Esophagus muscularis mucosa (tissue), 4 donors: ENCODE results near the gene MAN2C1. TPM values are rescaled to one million over a fixed set of nuclear protein-coding genes. Genes with fewer than 3 reads are reported as not detected.
A peak's percentile ranks its signal among the peaks of the same experiment; 100 is the strongest.
"Not testable (repeated sequence)": the region's sequence is repeated elsewhere in the genome, so short reads cannot be mapped to it uniquely, and the experiment has no call there.

Experiments used
- DNase-seq: peaks from one replicate; pipeline ENCODE4 v3.0.0-alpha.2; 2017; ENCODE audit errors: extremely low spot score
- H3K27ac ChIP-seq, 4 donors: fragments of 200-600 bp; sonication (generic); replicated peaks in 1 of 4; 1 replicate in 3 of 4; 2 replicates in 1 of 4; pipeline ENCODE4 v1.5.1; 2016 to 2019; ENCODE audit warnings: mild to moderate bottlenecking in 1 of 4
- H3K27me3 ChIP-seq, 4 donors: fragments of 200-600 bp; sonication (generic); one replicate each; pipeline versions ENCODE4 v1.5.1 to v1.6.0; 2016 to 2019
- H3K36me3 ChIP-seq, 4 donors: fragments of 200-600 bp; sonication (generic); one replicate each; pipeline ENCODE4 v1.5.1; 2016 to 2019
- H3K4me1 ChIP-seq, 4 donors: fragments of 200-600 bp; sonication (generic); one replicate each; pipeline ENCODE4 v1.5.1; 2016 to 2019
- H3K4me3 ChIP-seq, 4 donors: fragments of 200-600 bp; sonication (generic); 1 replicate in 2 of 4; 2 replicates in 2 of 4; pipeline ENCODE4 v1.5.1; 2016 to 2019; ENCODE audit warnings: mild to moderate bottlenecking in 4 of 4, moderate library complexity in 1 of 4
- H3K9me3 ChIP-seq, 4 donors: fragments of 200-600 bp; sonication (generic); 1 replicate in 3 of 4; 2 replicates in 1 of 4; pipeline ENCODE4 v1.5.1; 2016 to 2019
- CTCF ChIP-seq, 3 experiments: fragments of 200-600 bp in 2 of 3; fragments of 450-650 bp in 1 of 3; sonication (generic) in 2 of 3; IDR thresholded peaks; one replicate each; pipeline ENCODE4 v1.5.1; 2017 to 2019; ENCODE audit warnings: antibody characterized with exemption in 3 of 3, mild to moderate bottlenecking in 2 of 3, moderate library complexity in 1 of 3
- EP300 ChIP-seq: sonication (generic); formaldehyde crosslinking; IDR thresholded peaks from one replicate; pipeline ENCODE4 v1.6.1; 2017; ENCODE audit warnings: antibody characterized with exemption
- POLR2A ChIP-seq: fragments of 450-650 bp; IDR thresholded peaks from one replicate; pipeline ENCODE4 v1.6.1; 2017; ENCODE audit warnings: antibody characterized with exemption, moderate library complexity, mild to moderate bottlenecking, low read depth
- POLR2AphosphoS5 ChIP-seq, 2 donors: sonication (generic); formaldehyde crosslinking; IDR thresholded peaks; one replicate each; pipeline ENCODE4 v1.6.1; 2017; ENCODE audit warnings: antibody characterized with exemption in 2 of 2
- WGBS: methylation state at CpG from one replicate; pipeline ENCODE4 v1.1.5; 2018; 5-methylcytosine and 5-hydroxymethylcytosine counted together
- intact Hi-C: fragments of 100-400 bp; cut with DNase I; formaldehyde crosslinking; loops from one replicate; pipeline ENCODE4 v1.15.1; 2023
- total RNA-seq, 4 donors: library from RNA; depleted of rRNA; stranded (reverse); fragments of >200 nt; gene quantifications; one replicate each; pipeline versions ENCODE4 v1.1.0 to v1.2.1, GENCODE V29; 2016

The MAN2C1 gene
- total RNA-seq, 4 donors from 2014 or later, result 67.4 to 163 (median 125) TPM

GRCh38 chr15:75347222-75348033, 21.0 kb downstream of the MAN2C1 start:
- Histone ChIP-seq H3K27me3 (no peaks in the 10 kb centered on the region), H3K4me3 (peak overlapping the region; percentile 88 to 97 (median 92)), H3K36me3 (no peaks in the 10 kb centered on the region), H3K27ac (peak overlapping the region; percentile 67 to 80 (median 76)), H3K4me1 (peaks cover 11 to 35% (median 31%) of the 10 kb centered on the region in 4 donors), H3K9me3 (no peaks in the 10 kb centered on the region)
- no peak for TF ChIP-seq EP300
- TF ChIP-seq POLR2AphosphoS5 (IDR thresholded peaks at IDR 0.05), result peak in 1 of 2 donors; percentile 43
- DNase-seq, result no peak
- WGBS, result 0% methylated on average over 9 of the region's 65 CpGs
- intact Hi-C loops, result no loop called here

- Histone ChIP-seq H3K27me3 (no peaks in the 10 kb centered on the region), H3K4me1 (peaks cover 11 to 35% (median 31%) of the 10 kb centered on the region in 4 donors), H3K9me3 (no peaks in the 10 kb centered on the region), H3K4me3 (peak within 1 kb of the TSS; percentile 88 to 97 (median 92)), H3K36me3 (no peaks in the 10 kb centered on the region), H3K27ac (peak within 1 kb of the TSS; percentile 67 to 80 (median 76))
- intact Hi-C loops, result no loop called here
- WGBS, result 47% methylated on average over 20 of the region's 20 CpGs
- no peak for DNase-seq
- TF ChIP-seq POLR2A (no peak), CTCF (IDR thresholded peaks at IDR 0.05) (no peak), EP300 (no peak)
These were observed 21.6 kb downstream of the MAN2C1 start, which contains the start of gene NEIL1 for GRCh38 chr15:75346796-75347221. Gene NEIL1, plus strand, starts transcription at chr15:75347039. Its CDS starts 1,867 bp downstream, at chr15:75348906.

- DNase-seq, intact Hi-C loops, H3K27ac ChIP-seq, H3K4me3 ChIP-seq, H3K9me3 ChIP-seq, H3K27me3 ChIP-seq: not testable (repeated sequence)
- WGBS, result 47% methylated on average over 8 of the region's 8 CpGs
- Histone ChIP-seq H3K36me3 (peaks cover 0 to 23% (median 22%) of the 10 kb centered on the region in 4 donors), H3K4me1 (peaks cover 7 to 24% (median 21%) of the 10 kb centered on the region in 4 donors)
These were observed 24.5 kb downstream of the MAN2C1 start for GRCh38 chr15:75343953-75344352.

- Histone ChIP-seq H3K27me3 (no peaks in the 10 kb centered on the region), H3K4me1 (peaks cover 0 to 18% (median 16%) of the 10 kb centered on the region in 4 donors), H3K27ac (no peak overlapping the region), H3K4me3 (no peak overlapping the region), H3K9me3 (no peaks in the 10 kb centered on the region), H3K36me3 (peaks cover 0 to 30% (median 27%) of the 10 kb centered on the region in 4 donors)
- WGBS, result 87% methylated on average over 6 of the region's 6 CpGs
- no peak for TF ChIP-seq POLR2A
- TF ChIP-seq POLR2AphosphoS5 (IDR thresholded peaks at IDR 0.05), result no peak
- no peak for TF ChIP-seq CTCF (IDR thresholded peaks at IDR 0.05)
- no peak for TF ChIP-seq EP300
- intact Hi-C loops, result no loop called here
- no peak for DNase-seq
These were observed 26.2 kb downstream of the MAN2C1 start for GRCh38 chr15:75342221-75342620.

GRCh38 chr15:75339531-75340240, 28.7 kb downstream of the MAN2C1 start:
- H3K4me1 ChIP-seq, result peaks cover 9 to 26% (median 20%) of the 10 kb centered on the region in 4 donors
- DNase-seq, result no peak
- WGBS, result 90% methylated on average over 5 of the region's 13 CpGs
- peaks cover 0 to 30% (median 27%) of the 10 kb centered on the region in 4 donors for H3K36me3 ChIP-seq
- H3K4me3 ChIP-seq, result no peak overlapping the region
- TF ChIP-seq POLR2A, result no peak
- TF ChIP-seq POLR2AphosphoS5 (IDR thresholded peaks at IDR 0.05), result no peak
- no peak for TF ChIP-seq EP300
- TF ChIP-seq CTCF (IDR thresholded peaks at IDR 0.05), result no peak
- no peaks in the 10 kb centered on the region for H3K27me3 ChIP-seq
- no peaks in the 10 kb centered on the region for H3K9me3 ChIP-seq
- no peak overlapping the region for H3K27ac ChIP-seq
- intact Hi-C loops, result no loop called here
